OCI-LY1 (cell line): ENCODE results near the gene CDH4.

Experiments
- H2AFZ ChIP-seq: fragments of 200-600 bp; sonication (generic), shearing (Covaris generic); 2 replicates; pipeline ENCODE4 v1.6.0; 2014; ENCODE audit warnings: antibody characterized with exemption, mild to moderate bottlenecking, low read length
- H3F3A ChIP-seq: fragments of 200-600 bp; sonication (generic), shearing (Covaris generic); 2 replicates; pipeline ENCODE4 v1.6.0; 2014; ENCODE audit warnings: mild to moderate bottlenecking, antibody characterized with exemption, low read length, moderate library complexity; ENCODE audit not compliant: insufficient read depth
- H3K27ac ChIP-seq: fragments of 200-600 bp; sonication (generic); 2 replicates; pipeline ENCODE4 v1.5.1; 2014; ENCODE audit warnings: low read length, mixed run types, mild to moderate bottlenecking, low read depth; ENCODE audit not compliant: poor library complexity, severe bottlenecking
- H3K27me3 ChIP-seq: fragments of 200-600 bp; sonication (generic); 2 replicates; pipeline ENCODE4 v1.6.0; 2014; ENCODE audit warnings: antibody characterized with exemption, mild to moderate bottlenecking, low read length, moderate library complexity; ENCODE audit not compliant: insufficient read depth
- H3K36me3 ChIP-seq: fragments of 200-600 bp; sonication (generic); 2 replicates; pipeline ENCODE4 v1.6.1; 2014; ENCODE audit warnings: mild to moderate bottlenecking, antibody characterized with exemption, low read length, moderate library complexity, mixed read lengths; ENCODE audit not compliant: insufficient read depth
- H3K4me1 ChIP-seq: fragments of 200-600 bp; sonication (generic); 2 replicates; pipeline ENCODE4 v1.5.1; 2014; ENCODE audit warnings: mild to moderate bottlenecking, low read length, moderate library complexity; ENCODE audit not compliant: insufficient read depth, severe bottlenecking
- H3K4me2 ChIP-seq: fragments of 200-600 bp; sonication (generic), shearing (Covaris generic); 2 replicates; pipeline ENCODE4 v1.6.1; 2014; ENCODE audit warnings: low read length
- H3K4me3 ChIP-seq: fragments of 200-600 bp; sonication (generic); 2 replicates; pipeline ENCODE4 v1.5.1; 2014; ENCODE audit warnings: low read length, low read depth, mild to moderate bottlenecking, mixed read lengths; ENCODE audit not compliant: poor library complexity, severe bottlenecking
- H3K79me2 ChIP-seq: fragments of 200-600 bp; shearing (Covaris generic); 2 replicates; pipeline ENCODE4 v1.6.1; 2016; ENCODE audit warnings: mixed run types, low read length, mixed read lengths; ENCODE audit not compliant: insufficient read depth
- H3K9ac ChIP-seq: fragments of 200-600 bp; sonication (generic), shearing (Covaris generic); 2 replicates; pipeline ENCODE4 v1.6.1; 2014; ENCODE audit warnings: mild to moderate bottlenecking, low read length, mixed read lengths
- H3K9me2 ChIP-seq: fragments of 200-600 bp; sonication (generic), shearing (Covaris generic); 2 replicates; pipeline ENCODE4 v1.6.1; 2014; ENCODE audit warnings: low read depth, mild to moderate bottlenecking, low read length, mixed read lengths
- H3K9me3 ChIP-seq: fragments of 200-600 bp; shearing (Covaris generic); 2 replicates; pipeline ENCODE4 v1.6.1; 2014; ENCODE audit warnings: low read length, mixed read lengths
- H4K20me1 ChIP-seq: fragments of 200-600 bp; sonication (generic), shearing (Covaris generic); 2 replicates; pipeline ENCODE4 v1.6.0; 2016; ENCODE audit warnings: mild to moderate bottlenecking, low read length; ENCODE audit not compliant: insufficient read depth
- CTCF ChIP-seq: fragments of 200-600 bp; sonication (generic), shearing (Covaris generic); IDR thresholded peaks from 2 replicates; pipeline ENCODE4 v1.5.1; 2017; ENCODE audit warnings: mild to moderate bottlenecking, antibody characterized with exemption, low read length, moderate library complexity, mixed read lengths
- EZH2 ChIP-seq: fragments of 200-600 bp; sonication (generic), shearing (Covaris generic); IDR thresholded peaks from 2 replicates; pipeline ENCODE4 v1.8.0; 2017; ENCODE audit warnings: borderline replicate concordance, mixed run types, mild to moderate bottlenecking, antibody characterized with exemption, low read length, moderate library complexity, mixed read lengths

Gene CDH4

GRCh38 chr20:61671559-61671958, 419.5 kb downstream of the CDH4 start:
- Histone ChIP-seq H3K9me2 (no peaks in the 10 kb centered on the region), H3K9ac (no peak overlapping the region), H3F3A (no peaks in the 10 kb centered on the region), H3K9me3 (no peaks in the 10 kb centered on the region), H3K4me3 (no peak overlapping the region), H3K27ac (no peak overlapping the region), H2AFZ (no peak overlapping the region), H3K27me3 (0 out of 2 replicates have a peak, but pooled peaks cover 4% of the 10 kb centered on the region), H3K4me1 (no peaks in the 10 kb centered on the region), H3K4me2 (no peak overlapping the region), H3K79me2 (no peaks in the 10 kb centered on the region), H4K20me1 (no peaks in the 10 kb centered on the region), H3K36me3 (no peaks in the 10 kb centered on the region)
- TF ChIP-seq CTCF (no peak), EZH2 (no peak)

DNA sequence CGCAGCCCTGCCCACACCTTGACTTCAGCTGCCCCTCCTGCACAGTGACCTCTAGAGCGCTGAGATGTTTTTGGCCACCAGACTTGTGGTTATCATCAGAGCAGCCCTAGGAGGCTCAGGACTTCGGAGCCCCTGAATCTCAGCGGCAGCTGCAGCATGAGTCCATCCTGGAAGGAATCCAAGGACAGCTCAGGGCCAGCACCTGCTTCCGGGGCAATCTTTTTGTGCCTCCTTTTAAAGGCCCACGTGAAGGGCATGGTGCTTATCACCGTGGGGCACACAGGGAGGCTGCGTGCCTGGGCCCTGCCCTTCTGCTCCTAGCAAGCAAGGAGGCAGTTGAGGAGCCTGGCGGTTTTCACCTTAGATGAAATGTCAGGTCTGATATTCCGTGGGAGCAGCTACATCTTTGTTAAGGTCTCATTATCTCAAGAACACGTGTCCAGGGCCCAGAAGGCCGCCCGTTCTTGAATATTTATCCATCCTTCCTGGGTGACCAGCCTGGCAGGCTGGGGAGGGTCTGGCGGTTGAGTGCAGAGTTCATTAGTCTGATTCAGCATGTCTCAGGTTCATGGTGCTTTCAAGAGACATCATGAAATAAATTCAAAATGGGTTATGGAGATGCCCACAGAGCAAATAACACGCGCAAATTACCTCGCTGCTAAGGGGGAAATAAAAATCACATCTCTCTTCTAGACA, 421.2 kb downstream of the CDH4 start:
- H2AFZ ChIP-seq = no peak overlapping the region
- no peak overlapping the region for H3K27ac ChIP-seq
- no peak overlapping the region for H3K4me2 ChIP-seq
- H3K9me3 ChIP-seq = no peaks in the 10 kb centered on the region
- no peaks in the 10 kb centered on the region for H4K20me1 ChIP-seq
- TF ChIP-seq EZH2 = no peak
- TF ChIP-seq CTCF = no peak
- no peak overlapping the region for H3K4me3 ChIP-seq
- H3K4me1 ChIP-seq = no peaks in the 10 kb centered on the region
- no peaks in the 10 kb centered on the region for H3F3A ChIP-seq
- no peak overlapping the region for H3K9ac ChIP-seq
- H3K36me3 ChIP-seq = no peaks in the 10 kb centered on the region
- H3K9me2 ChIP-seq = no peaks in the 10 kb centered on the region
- 0 out of 2 replicates have a peak, but pooled peaks cover 4% of the 10 kb centered on the region for H3K27me3 ChIP-seq
- H3K79me2 ChIP-seq = no peaks in the 10 kb centered on the region

DNA sequence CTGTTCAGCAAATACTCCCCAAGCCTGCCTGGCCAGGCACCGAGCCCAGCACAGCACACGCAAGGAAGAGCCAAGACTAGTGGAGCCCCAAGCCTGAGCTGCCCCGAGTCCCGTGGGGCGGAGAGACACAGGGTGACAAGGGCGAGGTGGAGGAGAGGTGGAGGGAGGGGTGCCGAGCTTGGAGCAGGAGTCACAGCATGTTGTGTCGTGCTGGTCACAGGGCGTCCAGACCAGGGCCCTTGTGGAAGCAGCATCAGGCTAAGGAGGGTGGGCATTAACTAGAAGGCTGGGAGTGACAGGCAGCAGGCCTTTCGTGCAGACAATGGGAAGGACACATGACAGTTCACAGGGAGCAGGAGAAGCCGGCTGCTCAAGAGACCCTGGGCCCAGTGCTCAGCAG, 422.1 kb downstream of the CDH4 start:
- H3K27ac ChIP-seq = no peak overlapping the region
- no peak overlapping the region for H2AFZ ChIP-seq
- no peaks in the 10 kb centered on the region for H3K4me1 ChIP-seq
- H3K9me3 ChIP-seq = no peaks in the 10 kb centered on the region
- no peak overlapping the region for H3K9ac ChIP-seq
- TF ChIP-seq EZH2 (no peak), CTCF (no peak)
- H3K79me2 ChIP-seq = no peaks in the 10 kb centered on the region
- no peaks in the 10 kb centered on the region for H3K36me3 ChIP-seq
- H3F3A ChIP-seq = no peaks in the 10 kb centered on the region
- H4K20me1 ChIP-seq = no peaks in the 10 kb centered on the region
- no peak overlapping the region for H3K4me3 ChIP-seq
- no peak overlapping the region for H3K4me2 ChIP-seq
- 0 out of 2 replicates have a peak, but pooled peaks cover 4% of the 10 kb centered on the region for H3K27me3 ChIP-seq
- no peaks in the 10 kb centered on the region for H3K9me2 ChIP-seq
